Measurements from ENCODE around the gene LRSAM1.
"Not testable (repeated sequence)": the region's sequence is repeated elsewhere in the genome, so short reads cannot be mapped to it uniquely, and the experiment has no call there.

LRSAM1 gene

DNA sequence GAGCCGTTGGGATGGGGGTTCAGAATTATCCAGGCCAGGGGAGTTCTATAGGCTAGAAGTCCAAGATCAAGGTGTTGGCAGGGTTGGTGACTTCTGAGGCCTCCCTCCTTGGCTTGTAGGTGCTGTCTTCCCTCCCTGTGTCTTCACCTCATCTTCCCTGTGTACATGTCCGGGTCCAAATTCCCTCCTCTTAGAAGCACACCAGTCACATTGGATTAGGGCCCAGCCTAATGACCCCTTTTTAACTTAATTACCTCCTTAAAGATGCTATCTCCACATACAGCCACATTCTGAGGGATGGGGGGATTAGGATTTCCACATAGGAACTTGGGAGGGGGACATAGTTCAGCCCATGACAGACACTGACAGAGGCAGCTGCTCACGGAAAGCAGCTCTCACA is 12.1 kb downstream of the LRSAM1 start:
- no peak for DNase-seq

DNA sequence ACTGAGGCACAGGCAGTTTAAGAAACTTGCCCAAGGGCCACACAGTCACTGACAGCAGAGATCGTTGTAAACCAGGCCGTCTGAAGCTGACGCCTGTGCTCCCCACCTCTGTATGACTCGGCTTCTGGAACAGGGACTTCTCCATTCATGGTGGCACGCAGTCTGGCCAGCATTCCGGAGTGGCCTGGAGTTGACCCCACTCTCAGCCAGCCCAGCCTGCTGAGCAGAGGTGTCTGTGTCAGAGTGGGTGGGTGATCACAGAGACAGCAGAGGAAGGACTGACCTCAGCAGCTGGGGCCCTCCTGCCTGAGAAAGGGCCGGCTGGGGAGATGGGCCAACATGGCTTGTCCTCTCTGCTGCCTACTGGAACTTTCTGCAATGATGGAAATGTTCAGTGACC is 12.6 kb downstream of the LRSAM1 start:
- no peak for DNase-seq

DNA sequence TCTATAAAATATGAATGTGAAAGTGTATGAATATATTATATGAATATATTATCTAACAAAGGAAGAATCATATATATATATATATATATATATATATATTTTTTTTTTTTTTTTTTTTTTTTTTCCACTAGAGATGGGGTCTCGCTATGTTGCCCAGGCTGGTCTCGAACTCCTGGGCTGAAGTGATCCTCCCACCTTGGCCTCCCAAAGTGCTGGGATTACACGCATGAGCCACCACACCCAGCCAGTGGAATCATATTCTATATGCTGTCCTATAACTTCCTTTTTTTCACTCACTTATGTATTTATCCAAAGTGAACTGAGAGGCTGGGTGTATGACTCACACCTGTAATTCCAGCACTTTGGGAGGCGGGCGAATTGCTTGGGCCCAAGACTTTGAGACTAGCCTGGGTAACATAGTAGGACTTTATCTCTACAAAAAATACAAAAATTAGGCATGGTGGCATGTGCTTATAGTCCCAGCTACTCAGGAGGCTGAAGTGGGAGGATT is 15.2 kb downstream of the LRSAM1 start:
- DNase-seq, result not testable (repeated sequence)

DNA sequence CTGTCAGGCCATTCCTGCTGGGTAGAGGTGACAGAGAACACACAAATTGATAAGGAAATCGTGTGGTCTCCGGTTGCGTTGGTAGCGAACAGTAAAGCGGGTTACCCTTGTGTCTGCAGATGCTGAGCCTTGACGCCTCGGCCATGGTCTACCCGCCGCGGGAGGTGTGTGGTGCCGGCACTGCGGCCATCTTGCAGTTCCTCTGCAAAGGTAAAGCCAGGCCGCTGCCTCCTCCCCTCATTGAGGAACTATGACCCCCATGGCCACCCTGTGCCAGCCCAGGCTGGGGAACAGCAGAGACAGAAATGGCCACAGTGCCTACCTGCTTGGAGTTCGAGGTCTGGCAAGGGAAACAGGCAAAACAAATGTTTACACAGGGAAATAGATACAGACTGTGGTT is 16.3 kb downstream of the LRSAM1 start:
- no peak for DNase-seq

DNA sequence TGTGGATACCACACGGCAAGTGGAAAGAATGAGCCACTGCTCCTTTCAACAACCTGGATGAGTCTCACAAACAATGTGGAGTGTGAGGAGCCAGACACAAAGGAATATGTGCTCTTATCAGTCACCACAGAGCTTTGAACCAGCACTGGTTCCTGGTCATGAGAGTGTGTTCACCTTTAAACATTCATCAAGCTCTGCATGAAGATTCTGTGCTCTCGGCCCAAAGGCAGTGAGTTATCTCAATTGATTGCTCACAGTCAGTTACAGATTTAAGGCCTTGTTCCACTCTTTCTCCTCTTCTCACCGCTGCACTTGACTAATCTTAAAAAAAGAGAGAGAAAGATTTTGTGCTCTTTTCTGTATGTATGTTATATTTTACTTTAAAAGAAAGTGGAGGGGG is 19.4 kb downstream of the LRSAM1 start:
- DNase-seq, result no peak

DNA sequence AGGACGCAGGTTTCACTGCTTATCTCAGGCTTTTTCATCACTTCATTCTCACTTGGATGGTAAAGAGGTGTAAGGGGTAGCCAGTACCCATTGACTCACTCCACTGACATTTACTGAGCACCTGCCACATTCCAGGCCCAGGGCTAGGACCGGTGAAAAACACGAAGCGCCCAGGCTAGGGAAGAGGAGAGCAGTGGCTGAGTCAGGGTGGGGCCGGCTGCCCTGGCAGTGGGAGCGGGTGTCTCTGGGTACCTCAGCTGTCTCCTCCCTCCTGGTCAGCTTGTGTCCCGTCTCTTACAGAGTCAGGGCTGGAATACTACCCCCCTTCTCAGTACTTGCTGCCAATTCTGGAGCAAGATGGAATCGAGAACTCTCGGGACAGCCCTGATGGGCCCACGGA is 22.2 kb downstream of the LRSAM1 start:
- no peak for DNase-seq

DNA sequence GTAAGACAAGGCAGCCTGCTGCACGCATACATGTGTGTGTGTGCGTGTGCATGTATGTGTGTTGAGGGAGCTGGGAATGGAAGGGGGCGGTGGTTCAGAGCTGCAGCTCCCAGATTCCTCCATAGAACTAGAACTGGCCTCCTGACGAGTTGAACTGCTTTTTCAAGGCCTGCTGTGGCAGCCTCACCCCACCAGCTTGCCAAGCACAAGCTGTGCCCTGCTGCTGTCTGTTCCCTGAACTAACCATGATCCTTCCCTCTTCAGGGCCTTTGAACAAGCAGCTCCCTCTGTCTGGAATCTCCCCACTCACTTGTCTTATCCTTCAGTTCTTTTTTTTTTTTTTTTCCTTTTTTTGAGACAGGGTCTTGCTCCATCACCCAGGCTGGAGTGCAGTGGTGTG is 22.6 kb downstream of the LRSAM1 start:
- no peak for DNase-seq

DNA sequence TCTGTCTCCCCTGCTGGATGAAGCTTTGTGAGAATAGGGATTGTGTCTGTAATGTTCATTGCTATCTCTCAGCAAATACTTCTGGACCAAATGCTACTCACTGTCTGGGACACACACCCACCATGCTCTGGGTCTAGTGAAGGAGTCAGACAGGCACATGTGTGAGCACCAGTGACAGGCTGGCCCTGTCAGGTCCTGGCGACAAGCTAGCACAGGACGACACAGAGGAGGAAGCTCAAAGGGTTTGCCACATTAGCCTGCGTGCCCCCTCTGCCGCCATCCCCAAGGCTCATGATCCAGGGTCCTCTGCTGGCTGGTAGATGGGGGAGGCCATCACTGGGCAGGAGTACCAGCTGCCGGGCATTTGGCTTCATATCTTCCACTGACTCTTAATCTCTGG is 23.3 kb downstream of the LRSAM1 start:
- no peak for DNase-seq

DNA sequence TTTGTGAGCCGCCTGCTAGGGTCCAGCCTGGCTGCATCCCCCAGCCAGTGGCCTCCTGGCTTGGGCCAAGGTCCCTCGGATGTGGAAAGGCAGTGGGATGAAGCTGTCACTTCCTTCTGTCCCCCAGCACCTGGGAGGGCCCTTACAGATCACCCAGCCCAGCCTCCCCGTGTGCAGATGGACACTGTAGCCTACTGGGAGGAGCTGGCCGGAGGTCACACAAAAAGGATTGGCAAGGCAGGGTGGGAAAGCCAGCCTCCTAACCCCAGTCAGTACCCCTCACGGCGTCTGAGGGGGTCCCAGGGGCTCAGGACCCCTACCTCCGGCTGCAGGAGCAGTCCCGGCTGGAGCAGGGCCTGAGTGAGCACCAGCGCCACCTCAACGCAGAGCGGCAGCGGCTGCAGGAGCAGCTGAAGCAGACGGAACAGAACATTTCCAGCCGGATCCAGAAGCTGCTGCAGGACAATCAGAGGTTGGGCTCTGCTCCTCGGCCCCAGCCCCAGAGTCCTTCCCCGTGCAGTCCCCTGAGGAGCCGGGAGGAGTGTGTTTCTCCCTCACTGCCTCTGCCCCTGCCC is 28.3 kb downstream of the LRSAM1 start:
- no peak for DNase-seq

DNA sequence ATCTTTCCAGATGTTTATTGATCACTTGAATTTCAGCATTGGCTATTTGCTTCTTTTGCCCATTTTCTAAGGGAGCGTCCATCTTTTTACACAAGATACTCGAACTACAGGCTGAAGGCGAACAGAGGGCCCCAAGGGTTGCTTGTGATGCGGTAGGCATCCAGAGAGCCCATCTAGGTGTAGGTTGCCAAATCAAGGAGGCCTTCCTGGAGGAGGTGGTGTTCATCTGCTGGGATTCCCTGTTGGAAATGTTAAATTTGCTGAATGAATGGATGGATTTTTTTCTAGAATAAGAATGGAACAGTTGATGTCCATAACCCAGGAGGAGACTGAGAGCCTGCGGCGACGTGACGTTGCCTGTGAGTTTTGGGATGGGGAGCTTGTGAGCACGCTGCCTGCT is 31.4 kb downstream of the LRSAM1 start:
- DNase-seq, result no peak

DNA sequence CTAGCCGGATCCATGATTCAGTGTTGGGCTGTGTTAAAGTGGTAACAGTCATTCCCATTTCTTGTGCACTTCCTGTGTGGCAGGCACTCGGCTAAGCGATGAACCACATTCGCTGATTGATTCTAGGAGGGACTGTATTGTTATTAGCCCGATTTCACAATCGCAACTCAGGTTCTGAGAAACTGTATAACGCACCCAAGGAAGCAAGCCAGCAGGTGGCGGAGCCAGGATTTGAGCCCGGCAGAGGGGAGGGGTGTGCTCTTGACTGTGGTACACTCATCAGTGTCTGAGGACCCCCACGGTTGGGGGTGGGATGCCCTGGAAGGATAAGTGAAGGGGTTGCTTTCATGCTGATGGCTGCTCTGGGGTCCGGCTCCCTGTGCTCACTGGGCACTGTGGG is 34.7 kb downstream of the LRSAM1 start:
- no peak for DNase-seq

DNA sequence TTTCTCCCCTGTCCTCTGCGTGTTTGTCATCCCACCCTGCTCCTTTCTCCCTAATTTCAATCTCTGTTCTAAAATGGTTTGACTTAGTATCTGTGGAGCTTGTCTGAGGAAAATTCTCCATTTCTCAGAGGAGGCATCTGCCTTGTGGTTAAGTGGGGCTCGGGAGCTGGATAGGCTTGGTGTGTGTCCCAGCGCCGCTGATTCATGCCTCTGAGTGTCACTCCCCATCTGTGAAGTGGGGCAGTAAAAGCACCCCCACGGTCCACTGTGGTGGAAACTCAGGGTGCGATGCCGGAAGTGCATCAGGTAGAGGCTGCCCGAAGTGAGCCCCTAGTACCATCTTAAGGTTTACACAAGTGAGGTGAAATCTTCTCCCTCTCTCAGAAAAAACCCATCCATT is 37.6 kb downstream of the LRSAM1 start:
- DNase-seq, result no peak

DNA sequence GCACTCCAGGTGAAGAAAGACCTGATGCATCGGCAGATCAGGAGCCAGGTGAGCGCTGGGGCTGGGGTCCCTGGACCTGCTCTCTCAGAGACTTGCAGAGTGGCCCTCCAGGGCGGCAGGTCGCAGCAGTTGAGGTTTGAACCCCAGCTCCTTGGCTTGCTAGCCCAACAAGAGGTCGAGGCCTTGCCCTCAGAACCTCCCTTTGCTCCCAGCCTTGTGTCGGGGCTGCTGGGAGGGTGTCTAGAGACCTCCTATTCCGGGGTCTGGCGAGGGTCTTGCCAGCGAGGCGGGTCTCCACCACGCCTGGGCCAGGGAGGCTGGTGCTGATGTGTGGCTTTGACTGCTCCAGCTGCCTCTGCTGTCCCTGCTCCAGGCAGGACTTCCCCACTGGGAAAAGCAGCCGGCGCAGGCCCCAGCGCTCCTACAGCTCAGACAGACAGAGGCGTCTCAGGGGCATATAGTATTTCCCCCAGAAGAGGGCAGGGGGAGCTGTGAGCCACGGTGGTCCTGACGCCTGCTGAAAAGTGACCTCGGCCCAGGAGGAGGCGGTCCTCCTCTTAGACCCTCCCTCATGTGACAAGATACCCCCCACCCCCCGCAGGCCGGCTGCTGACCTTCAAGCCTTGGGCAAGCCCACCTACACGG is 38.3 kb downstream of the LRSAM1 start:
- no peak for DNase-seq

DNA sequence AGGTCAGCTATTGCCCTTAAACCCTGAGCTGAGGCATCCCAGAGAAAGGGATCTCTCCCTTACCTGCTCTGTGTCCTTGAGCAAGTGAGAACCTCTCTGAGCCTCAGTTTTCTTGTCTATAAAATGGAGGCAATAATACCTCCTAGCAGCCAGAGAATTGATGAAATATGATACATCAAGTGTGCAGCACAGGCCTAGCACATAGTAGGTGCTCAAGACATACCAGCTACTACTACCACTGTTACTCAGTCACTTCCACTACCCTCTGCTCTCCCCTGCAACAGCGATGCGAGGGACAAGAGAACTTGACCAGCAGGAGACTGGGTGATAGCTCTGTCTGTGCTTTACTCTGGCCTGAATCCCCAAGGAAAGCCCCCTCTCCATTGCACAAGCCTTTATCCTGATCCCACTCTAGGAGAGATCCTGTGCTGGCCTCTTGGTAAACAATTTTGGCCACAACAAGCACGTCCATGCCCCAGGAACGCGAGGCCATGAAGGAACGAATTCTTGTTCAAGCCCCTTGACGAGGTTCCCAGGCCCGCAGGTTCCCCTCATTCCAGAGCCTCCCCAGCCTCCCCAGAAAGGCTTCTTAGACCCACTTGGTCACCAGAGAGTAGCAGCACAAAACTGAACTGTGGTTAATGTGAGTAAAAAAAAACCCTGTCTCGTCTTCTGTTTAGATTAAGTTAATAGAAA is 39.4 kb downstream of the LRSAM1 start:
- no peak for DNase-seq

DNA sequence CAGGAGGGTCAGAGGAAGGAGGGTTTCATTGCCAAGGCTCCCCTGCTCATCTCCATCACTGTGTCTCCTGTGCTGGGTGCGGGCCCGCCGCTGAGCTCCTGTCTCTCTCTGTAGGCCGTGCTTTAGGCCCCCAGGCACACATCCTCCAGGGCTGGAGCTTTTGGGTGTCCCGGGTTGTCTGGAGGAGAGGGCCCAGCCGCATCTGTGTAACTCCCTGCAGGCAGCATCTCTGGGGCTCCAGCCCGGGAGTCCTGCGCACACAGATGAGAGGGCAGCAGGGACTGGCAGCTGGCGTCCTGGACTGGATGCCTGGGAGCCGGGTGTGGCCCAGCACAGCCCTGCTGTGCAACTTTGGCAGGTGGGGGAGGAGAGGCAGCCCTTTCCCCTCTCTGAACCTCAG is 40.2 kb downstream of the LRSAM1 start:
- DNase-seq, result no peak

DNA sequence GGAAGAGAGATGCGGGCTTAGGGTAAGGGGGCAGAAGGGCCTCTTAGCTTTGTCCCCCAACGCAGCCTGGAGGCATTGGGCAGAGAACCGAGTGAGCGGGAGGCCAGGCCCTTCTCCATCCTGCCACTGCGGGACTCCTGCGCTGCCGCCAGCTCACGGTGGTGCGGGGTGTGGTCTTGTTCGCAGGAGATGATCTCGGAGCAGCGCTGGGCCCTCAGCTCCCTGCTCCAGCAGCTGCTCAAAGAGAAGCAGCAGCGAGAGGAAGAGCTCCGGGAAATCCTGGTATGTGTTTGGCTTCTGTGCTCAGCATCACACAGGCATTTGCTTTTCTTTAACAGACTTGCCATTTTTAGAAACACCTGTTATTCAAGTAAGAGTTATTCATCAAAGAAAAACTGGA is 41.3 kb downstream of the LRSAM1 start:
- DNase-seq, result no peak

DNA sequence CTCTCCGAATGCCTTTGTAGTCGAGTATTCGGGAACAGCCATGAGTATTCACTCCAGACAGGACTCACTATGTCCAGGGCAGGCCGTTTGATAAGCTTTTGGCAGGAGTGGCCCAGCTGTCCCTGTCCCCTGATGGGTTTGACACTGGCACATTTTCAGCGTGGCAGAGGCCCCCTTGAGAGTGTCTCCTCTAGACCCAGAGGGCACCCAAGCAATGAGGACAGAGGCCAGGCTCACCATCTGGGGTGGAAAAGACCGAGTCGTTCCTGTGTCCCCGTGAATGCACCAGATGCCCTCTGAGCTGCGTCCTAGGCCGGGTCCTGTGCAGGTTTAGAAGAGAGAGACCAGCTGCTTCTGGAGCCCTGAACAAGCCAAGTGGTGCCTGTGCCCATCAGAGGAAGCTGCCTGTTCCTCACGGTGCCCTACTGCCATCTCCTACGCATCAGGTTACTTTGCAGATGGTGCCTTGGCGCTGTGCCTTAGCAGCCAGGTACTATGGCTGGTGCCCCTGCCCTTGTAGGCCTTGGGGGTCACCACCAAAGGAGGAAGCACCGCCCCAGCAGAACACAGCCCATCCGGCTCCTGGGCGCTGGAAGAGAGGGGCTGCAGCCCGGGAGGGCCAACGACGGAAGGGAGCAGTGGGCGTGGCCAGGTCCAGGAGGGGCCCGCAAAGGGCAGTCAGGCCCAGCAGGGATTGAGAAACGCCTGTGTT is 42.4 kb downstream of the LRSAM1 start:
- DNase-seq, result no peak

DNA sequence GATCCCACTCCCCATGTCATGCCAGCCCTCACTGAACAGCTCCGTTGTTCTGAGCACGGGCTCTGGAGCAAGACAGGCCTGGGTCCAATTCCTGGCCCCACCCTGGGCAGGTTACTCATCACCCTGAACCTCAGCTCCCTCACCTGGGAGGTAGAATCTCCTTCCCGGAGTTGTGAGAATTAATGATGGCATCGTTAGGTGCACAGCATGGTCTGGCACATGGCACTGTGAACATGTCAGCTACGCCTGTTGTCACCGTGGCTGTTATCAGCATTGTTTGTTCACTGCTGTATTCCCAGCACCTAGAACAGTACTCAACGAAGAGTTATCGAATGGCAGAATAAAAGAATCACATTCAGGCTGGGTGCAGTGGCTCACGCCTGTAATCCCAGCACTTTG is 43.0 kb downstream of the LRSAM1 start:
- no peak for DNase-seq

DNA sequence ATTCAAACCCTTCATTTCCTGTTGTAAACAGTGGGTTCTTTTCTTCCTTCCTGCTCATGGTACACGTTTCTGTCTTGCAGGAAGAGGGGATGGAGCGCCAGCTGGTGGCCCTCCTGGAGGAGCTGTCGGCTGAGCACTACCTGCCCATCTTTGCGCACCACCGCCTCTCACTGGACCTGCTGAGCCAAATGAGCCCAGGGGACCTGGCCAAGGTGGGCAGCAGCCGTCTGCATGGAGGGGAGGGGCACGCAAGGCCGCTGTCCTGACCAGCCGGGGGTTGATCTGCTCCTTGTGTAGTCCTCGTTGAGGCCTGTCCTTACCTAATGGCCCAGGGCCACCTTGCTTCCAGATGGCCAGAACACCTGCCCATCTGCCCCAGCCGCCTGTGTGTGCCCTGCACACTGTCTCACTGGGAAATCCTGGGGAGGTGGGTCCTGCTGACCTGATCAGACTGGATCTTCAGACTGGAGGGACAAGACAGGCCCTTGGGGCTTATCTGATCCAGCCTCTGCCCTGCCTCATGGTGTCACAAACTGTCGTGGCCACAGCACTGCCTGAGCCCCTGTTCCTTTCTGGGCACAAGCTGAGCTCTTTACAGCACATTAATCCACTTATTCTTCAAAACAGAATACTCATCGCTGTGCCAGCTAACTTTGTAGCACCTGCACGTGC is 44.7 kb downstream of the LRSAM1 start:
- DNase-seq, result no peak

DNA sequence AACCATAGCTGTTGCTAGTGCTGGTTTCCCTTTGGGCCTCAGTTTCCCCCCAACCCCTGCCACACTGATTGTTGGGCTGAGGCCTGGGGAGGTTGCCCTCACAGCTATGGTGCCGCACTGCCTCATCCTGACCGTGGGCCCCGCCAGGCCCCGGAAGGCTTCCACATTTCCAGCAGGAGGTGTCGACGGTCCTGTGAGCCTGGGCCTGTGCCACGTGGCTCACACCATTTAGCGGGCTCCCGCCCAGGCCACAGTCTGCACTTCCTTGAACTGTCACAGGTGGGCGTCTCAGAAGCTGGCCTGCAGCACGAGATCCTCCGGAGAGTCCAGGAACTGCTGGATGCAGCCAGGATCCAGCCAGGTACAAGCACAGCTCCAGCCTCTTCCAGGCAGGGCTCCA is 45.7 kb downstream of the LRSAM1 start:
- no peak for DNase-seq

DNA sequence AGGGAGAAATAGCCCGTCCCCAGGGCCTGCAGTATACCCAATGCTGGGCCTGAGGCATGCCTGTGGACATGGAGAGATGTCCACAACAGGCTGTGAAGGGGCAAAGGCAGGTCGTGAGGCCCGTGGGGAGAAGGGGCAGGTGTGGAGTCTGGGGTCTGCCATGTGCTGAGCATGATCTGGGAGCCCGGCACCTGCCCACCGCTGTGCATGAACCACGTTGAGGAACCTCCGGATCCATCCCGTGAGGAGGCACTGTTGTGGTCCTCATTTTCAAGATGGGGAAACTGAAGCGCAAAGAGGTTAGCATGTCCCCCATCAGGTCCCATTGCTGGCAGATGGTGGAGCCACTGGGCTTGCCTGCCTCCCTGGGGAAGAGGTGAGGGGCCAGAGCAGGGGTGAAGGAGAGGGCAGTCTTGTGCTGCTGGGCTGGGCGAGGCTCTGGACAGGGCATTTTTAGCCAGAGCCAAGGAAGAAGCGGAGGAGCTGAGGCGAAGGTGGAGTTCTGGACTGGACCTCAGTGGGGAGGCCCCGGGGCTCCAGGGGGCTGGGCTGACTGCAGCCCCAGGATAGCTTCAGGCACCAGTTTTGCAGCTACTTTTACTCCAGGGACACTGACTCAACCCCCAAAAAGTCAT is 46.5 kb downstream of the LRSAM1 start:
- no peak for DNase-seq

DNA sequence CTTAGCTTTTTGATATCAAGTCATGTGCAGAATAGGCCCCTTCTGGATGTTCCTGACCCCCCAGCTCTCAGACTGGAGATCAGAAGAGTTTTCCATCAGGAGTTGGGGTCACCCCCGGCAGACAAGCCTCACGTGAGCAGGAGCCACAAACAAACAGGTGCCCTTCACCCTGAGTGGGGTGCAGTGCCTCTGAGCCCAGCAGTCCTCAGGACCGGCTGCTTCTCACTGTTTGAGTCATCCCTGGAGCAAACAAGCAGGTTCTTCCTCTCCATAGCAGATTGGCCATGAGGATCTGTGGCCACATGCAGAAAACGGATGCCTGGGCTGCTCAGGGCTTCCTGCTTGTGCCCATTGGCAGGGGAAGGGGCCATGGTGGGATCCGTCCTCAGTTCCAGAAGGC is 47.0 kb downstream of the LRSAM1 start:
- DNase-seq, result no peak

DNA sequence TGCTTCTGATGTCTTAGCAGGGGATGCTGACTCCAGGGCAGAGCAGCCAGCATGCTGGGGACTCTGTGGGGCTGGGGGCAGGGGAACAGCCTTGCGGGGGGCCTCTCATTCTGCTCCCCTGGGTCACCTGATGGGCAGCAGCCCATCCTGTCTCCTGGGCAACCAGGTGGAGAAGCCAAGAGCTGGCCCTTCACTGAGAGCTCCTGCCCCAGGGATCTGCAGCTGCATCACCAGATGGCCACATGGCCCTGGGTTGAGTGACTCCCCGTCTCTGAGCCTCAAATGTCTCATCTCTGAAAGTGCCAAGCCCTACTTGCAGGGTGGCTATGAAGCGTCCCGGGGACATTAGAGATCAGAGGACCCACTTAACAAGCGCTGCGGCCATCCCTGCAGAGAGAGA is 49.1 kb downstream of the LRSAM1 start:
- no peak for DNase-seq

Data from GDM1 (cell line).